CD4-positive, alpha-beta memory T cell (primary cell): ENCODE data around the gene LHB. TPM values are rescaled to one million over a fixed set of nuclear protein-coding genes. Genes with fewer than 3 reads are reported as not detected.

Source experiments
- CTCF ChIA-PET: fragments of 350-600 bp; sonication (Branson Sonifier 250); formaldehyde crosslinking; loops from one replicate; lab custom pipeline; 2021; ENCODE audit warnings: inconsistent platforms; ENCODE audit not compliant: partially characterized antibody; lab: Charles Lee
- POLR2A ChIA-PET: fragments of 350-600 bp; sonication (Branson Sonifier 250); formaldehyde crosslinking; loops from one replicate; lab custom pipeline; 2021; ENCODE audit not compliant: partially characterized antibody; lab: Charles Lee
- DNase-seq, 5 donors: peaks; one replicate each; pipeline versions ENCODE4 v3.0.0 to v3.0.0-alpha.2; 2020 to 2022; ENCODE audit warnings: mixed read lengths in 1 of 5
- H3K27ac ChIP-seq: one replicate; pipeline ENCODE4 v1.7.0; 2013; ENCODE audit warnings: low read depth, low read length
- H3K27me3 ChIP-seq: 2 replicates; pipeline ENCODE4 v1.7.0; 2013; ENCODE audit warnings: mild to moderate bottlenecking, low read length, moderate library complexity; ENCODE audit not compliant: insufficient read depth
- H3K36me3 ChIP-seq: 2 replicates; pipeline ENCODE4 v1.7.0; 2013; ENCODE audit warnings: mild to moderate bottlenecking, low read length, moderate library complexity; ENCODE audit not compliant: insufficient read depth
- H3K4me1 ChIP-seq: 2 replicates; pipeline ENCODE4 v1.7.0; 2013; ENCODE audit warnings: mild to moderate bottlenecking, low read length, moderate library complexity; ENCODE audit not compliant: insufficient read depth
- H3K4me3 ChIP-seq, 2 donors: one replicate each; pipeline ENCODE4 v1.7.0; 2013; ENCODE audit warnings: low read length in 2 of 2, mild to moderate bottlenecking in 1 of 2
- H3K9me3 ChIP-seq, 2 donors: one replicate each; pipeline ENCODE4 v1.7.0; 2013; ENCODE audit warnings: low read length in 2 of 2, control low read depth in 1 of 2; ENCODE audit not compliant: control insufficient read depth in 1 of 2
- H3K27ac Mint-ChIP-seq, 7 donors: one replicate each; pipeline ENCODE4 v1.8.0; 2020 to 2021; ENCODE audit warnings: mixed read lengths in 7 of 7, mild to moderate bottlenecking in 6 of 7, inconsistent platforms in 3 of 7, moderate library complexity in 3 of 7
- H3K27me3 Mint-ChIP-seq, 2 donors: one replicate each; pipeline ENCODE4 v1.8.0; 2020 to 2021; ENCODE audit warnings: mixed read lengths in 2 of 2
- H3K36me3 Mint-ChIP-seq, 2 donors: one replicate each; pipeline ENCODE4 v1.8.0; 2020 to 2021; ENCODE audit warnings: mixed read lengths in 2 of 2, inconsistent platforms in 1 of 2, mild to moderate bottlenecking in 1 of 2
- H3K4me1 Mint-ChIP-seq, 4 donors: one replicate each; pipeline ENCODE4 v1.8.0; 2020 to 2021; ENCODE audit warnings: mixed read lengths in 4 of 4, mild to moderate bottlenecking in 1 of 4
- H3K4me3 Mint-ChIP-seq, 8 donors: one replicate each; pipeline ENCODE4 v1.8.0; 2020 to 2021; ENCODE audit warnings: mixed read lengths in 8 of 8, mild to moderate bottlenecking in 7 of 8, moderate library complexity in 6 of 8, inconsistent platforms in 3 of 8
- H3K9me3 Mint-ChIP-seq, 8 donors: one replicate each; pipeline ENCODE4 v1.8.0; 2020 to 2021; ENCODE audit warnings: mixed read lengths in 8 of 8, mild to moderate bottlenecking in 5 of 8, inconsistent platforms in 3 of 8, moderate library complexity in 1 of 8
- intact Hi-C: fragments of 100-400 bp; cut with micrococcal nuclease; formaldehyde crosslinking; loops from one replicate; pipeline ENCODE4 v1.15.1; 2023
- polyA plus RNA-seq, 2 donors: library from polyadenylated mRNA; unstranded; fragments of 300-500 nt; fragmentation: Illumina TruSeq; gene quantifications; one replicate each; pipeline ENCODE4 v1.2.3, GENCODE V29; 2021
- total RNA-seq, 2 experiments: library from RNA; stranded (reverse); gene quantifications; one replicate each; pipeline ENCODE4 v1.2.3, GENCODE V29; 2021

The LHB gene
- total and polyA plus RNA-seq, 4 experiments from 2014 or later, result 0.49 TPM; not detected in 3

GRCh38 chr19:48994035-48994386 is 22.9 kb downstream of the LHB start:
- peaks cover 23 to 56% (median 31%) of the 10 kb centered on the region in 4 donors for H3K4me1 Mint-ChIP-seq
- peak overlapping the region; percentile 82 for H3K27ac ChIP-seq
- H3K27ac Mint-ChIP-seq, result peak overlapping the region; percentile 84 to 99 (median 98)
- no peak for DNase-seq
- peak overlapping the region; percentile 90 to 98 (median 96) for H3K4me3 Mint-ChIP-seq
- no peaks in the 10 kb centered on the region for H3K27me3 ChIP-seq
- peaks cover 4 to 15% of the 10 kb centered on the region in 2 donors for H3K36me3 Mint-ChIP-seq
- H3K9me3 Mint-ChIP-seq, result no peaks in the 10 kb centered on the region
- peaks cover 30% of the 10 kb centered on the region for H3K4me1 ChIP-seq
- POLR2A ChIA-PET, result interaction anchor here (0.7 to 4.1 kb wide), 25 partner anchors 9 to 819 kb away, joined by 3 to 68 read pairs (median 5); partner anchors contain the start of genes BAX, CA11, CGB7 and FTL
- intact Hi-C loops, result loop anchor here (5.0 to 10.0 kb wide), 2 partner anchors 61 to 357 kb away; partner anchors contain the start of genes CGB7 and DBP
- peak overlapping the region; percentile 80 to 91 for H3K4me3 ChIP-seq
- CTCF ChIA-PET, result interaction anchor here (0.7 to 2.4 kb wide), 37 partner anchors 8 to 782 kb away, joined by 3 to 21 read pairs (median 5); partner anchors contain the start of genes BAX, FTL, LIN7B and NUCB1
- no peaks in the 10 kb centered on the region for H3K9me3 ChIP-seq
- no peaks in the 10 kb centered on the region for H3K27me3 Mint-ChIP-seq
- H3K36me3 ChIP-seq, result no peaks in the 10 kb centered on the region

GRCh38 chr19:48993175-48994034 is 23.5 kb downstream of the LHB start, which contains the start of the genes GYS1 and RUVBL2:
Gene GYS1, minus strand, starts transcription at chr19:48993309. Its CDS starts 197 bp downstream, at chr19:48993112.
Gene RUVBL2, plus strand, starts transcription at chr19:48993887. Its CDS starts 25 bp downstream, at chr19:48993912.
- ChIA-PET CTCF (interaction anchor here (0.6 to 2.4 kb wide), 53 partner anchors 9 to 783 kb away, joined by 3 to 21 read pairs (median 4); partner anchors contain the start of genes BAX, CA11, FTL and HSD17B14), POLR2A (interaction anchor here (0.7 to 4.1 kb wide), 36 partner anchors 9 to 820 kb away, joined by 3 to 68 read pairs (median 4); partner anchors contain the start of genes BAX, CA11, CGB7 and DHDH)
- Mint-ChIP-seq H3K27me3 (no peaks in the 10 kb centered on the region), H3K36me3 (peaks cover 4 to 20% of the 10 kb centered on the region in 2 donors), H3K9me3 (no peaks in the 10 kb centered on the region), H3K4me1 (peaks cover 23 to 56% (median 31%) of the 10 kb centered on the region in 4 donors), H3K4me3 (peak within 1 kb of the TSS; percentile 90 to 98 (median 96)), H3K27ac (peak within 1 kb of the TSS; percentile 84 to 99 (median 98))
- Histone ChIP-seq H3K36me3 (no peaks in the 10 kb centered on the region), H3K27ac (peak within 1 kb of the TSS; percentile 82), H3K4me3 (peak within 1 kb of the TSS; percentile 91 to 98), H3K27me3 (no peaks in the 10 kb centered on the region), H3K9me3 (no peaks in the 10 kb centered on the region), H3K4me1 (peaks cover 30% of the 10 kb centered on the region)
- DNase-seq, result peak; percentile 99 to 100 (median 99)
- intact Hi-C loops, result loop anchor here (1.0 to 10.0 kb wide), 10 partner anchors 25 to 647 kb away; partner anchors contain the start of genes C19orf73, CGB7, DBP and PPFIA3

GRCh38 chr19:48992581-48993174 is 24.2 kb downstream of the LHB start:
- peak overlapping the region; percentile 82 for H3K27ac ChIP-seq
- H3K27me3 ChIP-seq, result no peaks in the 10 kb centered on the region
- DNase-seq, result no peak
- Mint-ChIP-seq H3K4me1 (peaks cover 26 to 51% (median 32%) of the 10 kb centered on the region in 4 donors), H3K27me3 (no peaks in the 10 kb centered on the region), H3K27ac (peak overlapping the region; percentile 84 to 99 (median 95)), H3K4me3 (peak overlapping the region; percentile 90 to 98 (median 96)), H3K9me3 (no peaks in the 10 kb centered on the region), H3K36me3 (peaks cover 4 to 24% of the 10 kb centered on the region in 2 donors)
- intact Hi-C loops, result loop anchor here (1.0 to 10.0 kb wide), 10 partner anchors 26 to 648 kb away; partner anchors contain the start of genes C19orf73, CGB7, DBP and PPFIA3
- H3K4me3 ChIP-seq, result peak overlapping the region; percentile 91 to 98
- POLR2A ChIA-PET, result interaction anchor here (0.7 to 4.1 kb wide), 31 partner anchors 9 to 821 kb away, joined by 3 to 68 read pairs (median 4); partner anchors contain the start of genes BAX, CGB7, DHDH and FTL
- no peaks in the 10 kb centered on the region for H3K36me3 ChIP-seq
- CTCF ChIA-PET, result interaction anchor here (0.9 to 2.4 kb wide), 33 partner anchors 8 to 725 kb away, joined by 3 to 21 read pairs (median 5); partner anchors contain the start of genes BAX, CA11, FTL and HSD17B14
- no peaks in the 10 kb centered on the region for H3K9me3 ChIP-seq
- peaks cover 30% of the 10 kb centered on the region for H3K4me1 ChIP-seq

GRCh38 chr19:48991873-48992580 is 24.9 kb downstream of the LHB start:
- Histone ChIP-seq H3K9me3 (no peaks in the 10 kb centered on the region), H3K27ac (peak overlapping the region; percentile 82), H3K4me3 (peak overlapping the region; percentile 91 to 98), H3K27me3 (no peaks in the 10 kb centered on the region), H3K36me3 (no peaks in the 10 kb centered on the region), H3K4me1 (peaks cover 30% of the 10 kb centered on the region)
- peak overlapping the region; percentile 84 to 99 (median 95) for H3K27ac Mint-ChIP-seq
- no peak for DNase-seq
- no peaks in the 10 kb centered on the region for H3K27me3 Mint-ChIP-seq
- POLR2A ChIA-PET, result interaction anchor here (0.8 to 4.1 kb wide), 12 partner anchors 9 to 347 kb away, joined by 3 to 68 read pairs (median 10); partner anchors contain the start of genes BAX, DHDH, FTL and LHB
- H3K4me1 Mint-ChIP-seq, result peaks cover 25 to 49% (median 32%) of the 10 kb centered on the region in 4 donors
- H3K4me3 Mint-ChIP-seq, result peak overlapping the region; percentile 90 to 98 (median 96)
- CTCF ChIA-PET, result interaction anchor here (0.7 to 2.4 kb wide), 12 partner anchors 8 to 253 kb away, joined by 3 to 21 read pairs (median 5); partner anchors contain the start of genes BAX and NUCB1
- peaks cover 4 to 26% of the 10 kb centered on the region in 2 donors for H3K36me3 Mint-ChIP-seq
- intact Hi-C loops, result loop anchor here (2.0 to 10.0 kb wide), 6 partner anchors 63 to 649 kb away; partner anchors contain the start of genes C19orf73, CGB7, DBP and PPFIA3
- no peaks in the 10 kb centered on the region for H3K9me3 Mint-ChIP-seq

GRCh38 chr19:48991011-48991609 is 25.8 kb downstream of the LHB start:
- intact Hi-C loops, result loop anchor here (5.0 to 10.0 kb wide), 2 partner anchors 64 to 354 kb away; partner anchors contain the start of genes CGB7 and DBP
- peaks cover 4 to 26% of the 10 kb centered on the region in 2 donors for H3K36me3 Mint-ChIP-seq
- DNase-seq, result no peak
- ChIA-PET CTCF (interaction anchor here (1.4 kb wide), 2 partner anchors 9 to 20 kb away, joined by 4 read pairs; no protein-coding TSS in a partner anchor), POLR2A (interaction anchor here (2.9 to 4.1 kb wide), 3 partner anchors 21 to 117 kb away, joined by 12 to 68 read pairs (median 42); partner anchors contain the start of genes FTL and PPP1R15A)
- peak overlapping the region in 3 of 8 donors; percentile 26 to 56 (median 52) for H3K4me3 Mint-ChIP-seq
- H3K27ac ChIP-seq, result no peak overlapping the region
- H3K4me3 ChIP-seq, result no peak overlapping the region
- peak overlapping the region in 3 of 7 donors; percentile 39 to 72 (median 46) for H3K27ac Mint-ChIP-seq
- H3K4me1 Mint-ChIP-seq, result peaks cover 24 to 46% (median 32%) of the 10 kb centered on the region in 4 donors
- H3K36me3 ChIP-seq, result no peaks in the 10 kb centered on the region
- H3K4me1 ChIP-seq, result peaks cover 30% of the 10 kb centered on the region
- no peaks in the 10 kb centered on the region for H3K9me3 ChIP-seq
- H3K27me3 ChIP-seq, result no peaks in the 10 kb centered on the region
- no peaks in the 10 kb centered on the region for H3K9me3 Mint-ChIP-seq
- no peaks in the 10 kb centered on the region for H3K27me3 Mint-ChIP-seq
